NCI-H748 treated with DMSO at 0.1 percent for 48 hours (cell line): ENCODE measurements around the gene CHGA.

ENCODE experiments used
- DNase-seq: peaks from one replicate; lab custom pipeline; 2025; lab: John Stamatoyannopoulos, UW

The CHGA gene

GRCh38 chr14:92905667-92906066, 17.3 kb upstream of the CHGA start:
- no peak for DNase-seq

GRCh38 chr14:92906420-92906819, 16.5 kb upstream of the CHGA start:
- no peak for DNase-seq

GRCh38 chr14:92906823-92907222, 16.1 kb upstream of the CHGA start:
- no peak for DNase-seq

GRCh38 chr14:92907316-92907911, 15.5 kb upstream of the CHGA start:
- DNase-seq, result no peak

- DNase-seq, result no peak
These were observed 8.8 kb upstream of the CHGA start for GRCh38 chr14:92914087-92914656.

- DNase-seq, result no peak
These were observed 6.7 kb upstream of the CHGA start for GRCh38 chr14:92916201-92916600.

GRCh38 chr14:92917041-92917940, 5.7 kb upstream of the CHGA start:
- peak; percentile 40 for DNase-seq

- DNase-seq, result no peak
These were observed 5.0 kb upstream of the CHGA start for GRCh38 chr14:92917956-92918355.

- no peak for DNase-seq
These were observed 2.9 kb upstream of the CHGA start for GRCh38 chr14:92920001-92920400.

GRCh38 chr14:92922155-92922735, 705 bp upstream of the CHGA start:
- DNase-seq, result peak; percentile 83

- no peak for DNase-seq
These were observed 774 bp downstream of the CHGA start for GRCh38 chr14:92923744-92924103.

- no peak for DNase-seq
These were observed 1.3 kb downstream of the CHGA start for GRCh38 chr14:92924247-92924646.

GRCh38 chr14:92925446-92925845, 2.5 kb downstream of the CHGA start:
- DNase-seq, result no peak

- no peak for DNase-seq
These were observed 3.4 kb downstream of the CHGA start for GRCh38 chr14:92926180-92926845.

GRCh38 chr14:92926931-92927330, 4.0 kb downstream of the CHGA start:
- DNase-seq, result no peak

- DNase-seq, result no peak
These were observed 4.7 kb downstream of the CHGA start for GRCh38 chr14:92927349-92928257.

- DNase-seq, result no peak
These were observed 5.3 kb downstream of the CHGA start for GRCh38 chr14:92928258-92928629.

GRCh38 chr14:92928961-92929688, 6.2 kb downstream of the CHGA start:
- no peak for DNase-seq

GRCh38 chr14:92929689-92930608, 7.0 kb downstream of the CHGA start:
- no peak for DNase-seq
